Liver (tissue), 3 donors: ENCODE data around the gene ACOXL.

Experiments used
- EGR1 ChIP-seq, 2 donors: IDR thresholded peaks; 2 replicates each; pipeline ENCODE4 v1.6.1; 2016 to 2018; ENCODE audit warnings: antibody characterized with exemption in 2 of 2, low read depth in 2 of 2
- GABPA ChIP-seq, 2 donors: IDR thresholded peaks in 1 of 2; conservative IDR thresholded peaks in 1 of 2; 2 replicates each; pipeline ENCODE4 v1.6.1; 2016; ENCODE audit warnings: antibody characterized with exemption in 2 of 2, mild to moderate bottlenecking in 1 of 2, moderate library complexity in 1 of 2
- HNF4A ChIP-seq, 2 donors: conservative IDR thresholded peaks; 2 replicates each; pipeline ENCODE4 v1.6.1; 2016; ENCODE audit warnings: antibody characterized with exemption in 2 of 2, mild to moderate bottlenecking in 2 of 2
- JUND ChIP-seq, 2 donors: IDR thresholded peaks; 2 replicates each; pipeline ENCODE4 v1.6.1; 2016; ENCODE audit warnings: antibody characterized with exemption in 2 of 2
- NR2F2 ChIP-seq: IDR thresholded peaks from 2 replicates; pipeline ENCODE4 v1.6.1; 2016; ENCODE audit warnings: antibody characterized with exemption
- RAD21 ChIP-seq, 2 donors: IDR thresholded peaks; 2 replicates each; pipeline ENCODE4 v1.6.1; 2016; ENCODE audit warnings: antibody characterized with exemption in 2 of 2, mild to moderate bottlenecking in 2 of 2
- SP1 ChIP-seq: IDR thresholded peaks from 2 replicates; pipeline ENCODE4 v1.6.1; 2018; ENCODE audit warnings: antibody characterized with exemption, mild to moderate bottlenecking
- TAF1 ChIP-seq: conservative IDR thresholded peaks from 2 replicates; pipeline ENCODE4 v1.6.1; 2016; ENCODE audit warnings: antibody characterized with exemption, mild to moderate bottlenecking
- TF ChIP-seq, protein P1 (sequence below): fragments of 150-350 bp; IDR thresholded peaks from 2 replicates; pipeline ENCODE4 v1.5.1; 2017; ENCODE audit warnings: improper control_type of control experiment, low read depth, low read length; ENCODE audit not compliant: missing input control
- TF ChIP-seq, protein P2 (sequence below): IDR thresholded peaks from 2 replicates; pipeline ENCODE4 v1.6.1; 2016; ENCODE audit warnings: antibody characterized with exemption
- TF ChIP-seq, protein P3 (sequence below): IDR thresholded peaks from 2 replicates; pipeline ENCODE4 v1.6.1; 2016; ENCODE audit warnings: antibody characterized with exemption
- donor health status: healthy.
- donor health status: healthy.

DNA sequence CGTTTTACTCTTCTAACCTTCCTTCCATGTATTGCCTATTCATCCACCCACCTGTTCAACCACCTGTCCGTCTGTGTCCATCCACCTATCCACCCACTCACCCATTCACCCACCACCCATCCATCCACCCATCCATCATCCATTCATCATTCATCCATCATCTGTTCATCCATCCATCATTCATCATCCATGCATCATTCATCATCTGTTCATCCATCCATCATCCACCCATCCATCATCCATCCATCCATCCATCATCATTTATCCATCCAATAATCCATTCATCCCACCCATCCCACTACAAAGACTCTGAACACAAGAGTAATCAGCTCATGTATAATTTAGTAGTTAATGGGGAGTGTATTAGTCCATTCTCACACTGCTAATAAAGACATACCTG, 78.0 kb downstream of the ACOXL start:
- TF ChIP-seq, protein P1, sequence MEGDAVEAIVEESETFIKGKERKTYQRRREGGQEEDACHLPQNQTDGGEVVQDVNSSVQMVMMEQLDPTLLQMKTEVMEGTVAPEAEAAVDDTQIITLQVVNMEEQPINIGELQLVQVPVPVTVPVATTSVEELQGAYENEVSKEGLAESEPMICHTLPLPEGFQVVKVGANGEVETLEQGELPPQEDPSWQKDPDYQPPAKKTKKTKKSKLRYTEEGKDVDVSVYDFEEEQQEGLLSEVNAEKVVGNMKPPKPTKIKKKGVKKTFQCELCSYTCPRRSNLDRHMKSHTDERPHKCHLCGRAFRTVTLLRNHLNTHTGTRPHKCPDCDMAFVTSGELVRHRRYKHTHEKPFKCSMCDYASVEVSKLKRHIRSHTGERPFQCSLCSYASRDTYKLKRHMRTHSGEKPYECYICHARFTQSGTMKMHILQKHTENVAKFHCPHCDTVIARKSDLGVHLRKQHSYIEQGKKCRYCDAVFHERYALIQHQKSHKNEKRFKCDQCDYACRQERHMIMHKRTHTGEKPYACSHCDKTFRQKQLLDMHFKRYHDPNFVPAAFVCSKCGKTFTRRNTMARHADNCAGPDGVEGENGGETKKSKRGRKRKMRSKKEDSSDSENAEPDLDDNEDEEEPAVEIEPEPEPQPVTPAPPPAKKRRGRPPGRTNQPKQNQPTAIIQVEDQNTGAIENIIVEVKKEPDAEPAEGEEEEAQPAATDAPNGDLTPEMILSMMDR, result no peak
- TF ChIP-seq, protein P2, sequence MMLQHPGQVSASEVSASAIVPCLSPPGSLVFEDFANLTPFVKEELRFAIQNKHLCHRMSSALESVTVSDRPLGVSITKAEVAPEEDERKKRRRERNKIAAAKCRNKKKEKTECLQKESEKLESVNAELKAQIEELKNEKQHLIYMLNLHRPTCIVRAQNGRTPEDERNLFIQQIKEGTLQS, result no peak
- TF ChIP-seq EGR1 (IDR thresholded peaks at IDR 0.05; ENCODE audit: low read depth in 2 of 2) (no peak), JUND (IDR thresholded peaks at IDR 0.05) (no peak), NR2F2 (no peak), TAF1 (no peak), SP1 (no peak), RAD21 (IDR thresholded peaks at IDR 0.05) (no peak), HNF4A (conservative IDR thresholded peaks at IDR 0.05) (no peak), GABPA (IDR thresholded peaks at IDR 0.05 in 1 of 2, conservative IDR thresholded peaks at IDR 0.05 in 1 of 2) (no peak)
- TF ChIP-seq, protein P3, sequence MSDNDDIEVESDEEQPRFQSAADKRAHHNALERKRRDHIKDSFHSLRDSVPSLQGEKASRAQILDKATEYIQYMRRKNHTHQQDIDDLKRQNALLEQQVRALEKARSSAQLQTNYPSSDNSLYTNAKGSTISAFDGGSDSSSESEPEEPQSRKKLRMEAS, result no peak
